ENCODE data around the gene AFF2.

Gene AFF2

DNA sequence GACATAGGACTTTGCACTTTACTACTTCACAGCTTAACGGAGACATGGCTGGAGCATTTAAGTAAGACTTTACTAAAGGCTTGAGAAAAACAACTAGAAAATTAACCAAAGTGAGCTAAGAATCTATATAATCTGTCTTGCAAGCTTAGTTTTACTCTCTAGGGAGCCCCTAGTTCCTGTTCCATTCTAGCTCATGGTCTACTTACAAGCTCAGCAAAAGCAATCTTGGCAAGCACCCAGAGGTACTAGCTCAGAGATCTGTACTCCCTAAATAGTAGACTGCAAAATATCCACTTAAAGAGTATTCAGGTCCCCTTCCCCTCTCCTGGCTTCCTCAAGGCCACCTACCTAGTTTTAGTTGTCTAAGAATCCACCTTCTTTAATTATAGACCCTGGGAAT is 535.7 kb downstream of the AFF2 start:
- ChIA-PET CTCF (no interaction called here), POLR2A (no interaction called here)
- TF ChIP-seq, protein P1, sequence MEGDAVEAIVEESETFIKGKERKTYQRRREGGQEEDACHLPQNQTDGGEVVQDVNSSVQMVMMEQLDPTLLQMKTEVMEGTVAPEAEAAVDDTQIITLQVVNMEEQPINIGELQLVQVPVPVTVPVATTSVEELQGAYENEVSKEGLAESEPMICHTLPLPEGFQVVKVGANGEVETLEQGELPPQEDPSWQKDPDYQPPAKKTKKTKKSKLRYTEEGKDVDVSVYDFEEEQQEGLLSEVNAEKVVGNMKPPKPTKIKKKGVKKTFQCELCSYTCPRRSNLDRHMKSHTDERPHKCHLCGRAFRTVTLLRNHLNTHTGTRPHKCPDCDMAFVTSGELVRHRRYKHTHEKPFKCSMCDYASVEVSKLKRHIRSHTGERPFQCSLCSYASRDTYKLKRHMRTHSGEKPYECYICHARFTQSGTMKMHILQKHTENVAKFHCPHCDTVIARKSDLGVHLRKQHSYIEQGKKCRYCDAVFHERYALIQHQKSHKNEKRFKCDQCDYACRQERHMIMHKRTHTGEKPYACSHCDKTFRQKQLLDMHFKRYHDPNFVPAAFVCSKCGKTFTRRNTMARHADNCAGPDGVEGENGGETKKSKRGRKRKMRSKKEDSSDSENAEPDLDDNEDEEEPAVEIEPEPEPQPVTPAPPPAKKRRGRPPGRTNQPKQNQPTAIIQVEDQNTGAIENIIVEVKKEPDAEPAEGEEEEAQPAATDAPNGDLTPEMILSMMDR (IDR thresholded peaks at IDR 0.05; ENCODE audit: control extremely low read depth, extremely low read depth, low read depth, missing control alignments), result no peak
- no peak for DNase-seq (ENCODE audit: extremely low spot score)

DNA sequence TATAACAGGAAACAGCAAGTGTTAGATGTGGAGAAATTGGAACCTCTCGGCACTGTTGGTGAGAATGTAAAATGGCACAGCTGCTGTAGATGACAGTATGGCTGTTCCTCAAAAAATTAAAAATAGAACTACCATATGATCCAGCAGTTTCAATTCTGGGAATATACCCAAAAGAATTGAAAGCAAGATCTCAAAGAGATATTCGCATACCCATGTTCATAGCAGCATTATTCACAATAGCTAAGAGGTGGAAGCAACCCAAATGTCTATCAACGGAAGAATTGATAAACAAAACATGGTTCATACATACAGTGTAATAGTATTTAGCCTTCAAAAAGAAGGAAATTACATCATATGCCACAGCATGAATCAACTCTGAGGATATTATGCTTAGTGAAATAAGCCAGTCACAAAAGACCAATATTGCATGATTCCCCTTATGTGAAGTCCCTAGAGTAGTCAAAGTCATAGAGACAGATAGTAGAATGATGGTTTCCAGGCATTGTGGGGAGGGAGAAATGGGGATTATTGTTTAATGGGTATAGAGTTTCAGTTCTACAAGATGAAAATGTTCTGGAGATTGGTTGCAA is 537.0 kb downstream of the AFF2 start:
- TF ChIP-seq, protein P1 (IDR thresholded peaks at IDR 0.05; ENCODE audit: control extremely low read depth, extremely low read depth, low read depth, missing control alignments), result no peak
- no peak for DNase-seq (ENCODE audit: extremely low spot score)
- ChIA-PET CTCF (no interaction called here), POLR2A (no interaction called here)

DNA sequence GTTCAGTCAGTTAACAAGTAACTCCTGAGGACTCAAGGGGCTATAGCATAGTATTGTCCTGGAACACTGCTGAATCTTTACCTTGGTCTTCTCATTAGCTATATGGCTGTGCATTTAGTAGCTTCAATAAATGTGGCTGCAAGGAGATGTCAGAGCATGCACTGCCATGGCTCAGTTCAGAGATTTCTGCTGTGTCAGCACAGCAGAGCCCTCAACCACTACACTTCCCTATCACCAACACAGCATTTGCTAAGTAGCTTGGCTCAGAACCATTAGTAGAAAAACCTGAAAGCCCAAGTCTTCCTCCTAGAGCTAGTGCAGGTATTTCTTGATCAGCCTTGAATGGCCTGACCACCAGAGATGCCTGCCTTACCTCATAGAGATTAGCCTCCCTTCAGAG is 538.6 kb downstream of the AFF2 start:
- TF ChIP-seq, protein P1 (IDR thresholded peaks at IDR 0.05; ENCODE audit: control extremely low read depth, extremely low read depth, low read depth, missing control alignments), result no peak
- ChIA-PET CTCF (no interaction called here), POLR2A (interaction anchor here (0.6 kb wide), 1 partner anchor 35 kb away, joined by 3 read pairs; no protein-coding TSS in a partner anchor)
- no peak for DNase-seq (ENCODE audit: extremely low spot score)

DNA sequence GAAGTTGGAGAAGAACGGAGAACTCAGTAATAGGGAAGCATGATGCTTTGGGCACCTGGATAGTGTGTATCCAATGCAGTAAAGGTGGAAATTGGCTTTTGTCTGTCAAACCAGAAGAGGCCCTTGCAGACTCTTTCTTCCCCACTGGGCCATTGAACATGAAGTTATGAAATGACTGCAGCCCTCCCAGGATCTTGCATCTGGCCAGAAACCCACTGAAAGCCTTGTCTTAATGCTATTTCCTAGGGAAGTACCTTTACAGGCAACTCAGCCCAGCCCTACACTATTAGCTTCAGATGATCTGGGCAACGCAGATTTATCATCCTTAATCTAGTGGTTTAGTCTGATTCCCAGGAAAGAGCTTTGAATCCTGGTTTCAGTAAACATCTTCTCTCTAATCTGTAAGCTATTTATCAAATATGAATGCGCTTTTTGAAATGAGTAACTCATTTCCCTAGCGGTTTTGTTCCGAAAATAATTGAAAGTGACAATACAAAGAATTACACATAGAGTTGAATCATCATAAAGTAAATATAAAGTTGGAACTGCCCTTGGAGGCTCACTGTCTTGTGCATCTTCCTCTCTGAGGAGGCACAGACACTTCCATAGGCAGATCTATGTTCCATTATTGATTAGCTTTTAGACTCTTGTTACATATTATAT is 540.6 kb downstream of the AFF2 start:
- POLR2A ChIA-PET, result no interaction called here
- CTCF ChIA-PET, result no interaction called here
- TF ChIP-seq, protein P1 (IDR thresholded peaks at IDR 0.05; ENCODE audit: control extremely low read depth, extremely low read depth, low read depth, missing control alignments), result no peak
- DNase-seq (ENCODE audit: extremely low spot score), result peak; percentile 2

DNA sequence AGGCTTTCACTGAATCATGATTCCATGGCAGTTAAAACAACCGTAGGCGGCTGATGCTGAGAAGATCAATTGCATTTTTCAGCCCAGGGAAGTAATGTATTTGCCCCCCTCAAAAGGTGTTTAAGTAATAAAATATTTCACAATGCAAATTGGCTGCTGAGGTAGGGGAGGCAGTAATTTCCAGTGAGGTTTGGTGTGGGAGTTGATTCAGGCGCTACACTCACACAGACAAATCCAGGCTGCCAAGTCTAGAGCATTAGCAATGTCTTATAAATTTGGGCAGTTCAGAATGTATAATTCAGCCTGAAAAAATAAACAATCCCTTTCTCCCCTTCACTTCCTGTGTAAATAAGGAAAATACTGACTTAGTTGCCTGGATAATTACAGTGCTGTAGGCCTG is 543.0 kb downstream of the AFF2 start:
- POLR2A ChIA-PET, result no interaction called here

DNA sequence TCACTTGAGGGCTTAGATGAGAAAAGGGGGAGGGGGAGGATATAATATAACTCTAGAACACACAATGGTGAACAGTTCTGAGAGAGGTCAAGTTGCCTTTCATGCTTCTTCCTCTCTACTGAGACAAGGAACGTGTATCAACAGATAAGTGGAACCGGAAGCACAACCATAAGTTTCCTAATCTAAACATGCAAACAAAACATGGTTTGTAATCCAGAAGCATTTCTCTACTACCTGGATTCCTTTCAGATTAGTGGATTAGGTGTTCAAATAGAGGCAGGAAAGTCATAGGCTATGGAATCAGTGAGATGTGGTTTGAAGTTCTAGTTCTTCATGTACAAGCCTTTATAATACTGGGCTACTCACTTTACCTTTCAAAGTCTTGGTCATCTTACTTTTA is 544.1 kb downstream of the AFF2 start:
- ChIA-PET CTCF (no interaction called here), POLR2A (no interaction called here)
- TF ChIP-seq, protein P1 (IDR thresholded peaks at IDR 0.05; ENCODE audit: control extremely low read depth, extremely low read depth, low read depth, missing control alignments), result no peak
- DNase-seq (ENCODE audit: extremely low spot score), result no peak

More for the DNA sequence above, 543.0 kb downstream of the AFF2 start:
- no peak for DNase-seq (ENCODE audit: extremely low spot score)
- CTCF ChIA-PET, result no interaction called here
- TF ChIP-seq, protein P1 (IDR thresholded peaks at IDR 0.05; ENCODE audit: control extremely low read depth, extremely low read depth, low read depth, missing control alignments), result no peak

Data from GM10248 (cell line).